ENCODE measurements around the gene PRCD.
A peak's percentile ranks its signal among the peaks of the same experiment; 100 is the strongest.
"Not testable (repeated sequence)": the region's sequence is repeated elsewhere in the genome, so short reads cannot be mapped to it uniquely, and the experiment has no call there.

Gene PRCD

DNA sequence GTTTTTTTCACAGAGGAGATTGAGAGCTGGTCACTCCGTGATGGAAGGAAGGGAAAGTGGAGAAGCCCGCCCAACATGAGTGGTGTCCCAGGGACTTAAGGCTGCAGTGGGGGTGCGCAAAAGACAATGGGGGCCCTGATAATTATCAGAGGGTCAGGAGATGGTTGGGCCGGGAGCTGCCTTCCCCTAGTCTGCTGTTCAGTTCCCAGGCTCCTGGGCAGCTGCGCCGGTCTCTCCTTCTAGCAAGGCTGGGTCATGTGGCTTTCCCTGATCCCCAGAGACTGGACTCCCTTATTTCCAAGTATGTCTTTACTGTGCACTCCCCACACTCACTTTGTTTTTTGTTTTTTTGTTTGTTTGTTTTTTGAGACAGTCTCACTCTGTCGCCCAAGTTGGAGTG is 18.6 kb upstream of the PRCD start:
- TF ChIP-seq, protein P1, sequence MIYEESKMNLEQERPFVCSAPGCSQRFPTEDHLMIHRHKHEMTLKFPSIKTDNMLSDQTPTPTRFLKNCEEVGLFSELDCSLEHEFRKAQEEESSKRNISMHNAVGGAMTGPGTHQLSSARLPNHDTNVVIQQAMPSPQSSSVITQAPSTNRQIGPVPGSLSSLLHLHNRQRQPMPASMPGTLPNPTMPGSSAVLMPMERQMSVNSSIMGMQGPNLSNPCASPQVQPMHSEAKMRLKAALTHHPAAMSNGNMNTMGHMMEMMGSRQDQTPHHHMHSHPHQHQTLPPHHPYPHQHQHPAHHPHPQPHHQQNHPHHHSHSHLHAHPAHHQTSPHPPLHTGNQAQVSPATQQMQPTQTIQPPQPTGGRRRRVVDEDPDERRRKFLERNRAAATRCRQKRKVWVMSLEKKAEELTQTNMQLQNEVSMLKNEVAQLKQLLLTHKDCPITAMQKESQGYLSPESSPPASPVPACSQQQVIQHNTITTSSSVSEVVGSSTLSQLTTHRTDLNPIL (CRISPR knock-in tag; IDR thresholded peaks at IDR 0.05; ENCODE audit: low read depth), result no peak
- TF ChIP-seq ZFP3 (CRISPR knock-in tag; IDR thresholded peaks at IDR 0.05) (no peak), GLIS3 (CRISPR knock-in tag; IDR thresholded peaks at IDR 0.05) (no peak), ZNF8 (CRISPR knock-in tag; IDR thresholded peaks at IDR 0.05) (no peak), ZNF565 (CRISPR knock-in tag; conservative IDR thresholded peaks at IDR 0.05; ENCODE audit: low read depth) (no peak), ZNF70 (CRISPR knock-in tag; IDR thresholded peaks at IDR 0.05) (no peak), TOX (CRISPR knock-in tag; IDR thresholded peaks at IDR 0.05; ENCODE audit: borderline replicate concordance) (no peak), ZFP30 (CRISPR knock-in tag; IDR thresholded peaks at IDR 0.05) (no peak), PPARA (CRISPR knock-in tag; IDR thresholded peaks at IDR 0.05; ENCODE audit: borderline replicate concordance) (no peak), SNAI2 (CRISPR knock-in tag; IDR thresholded peaks at IDR 0.05) (no peak)
- TF ChIP-seq, protein P2, sequence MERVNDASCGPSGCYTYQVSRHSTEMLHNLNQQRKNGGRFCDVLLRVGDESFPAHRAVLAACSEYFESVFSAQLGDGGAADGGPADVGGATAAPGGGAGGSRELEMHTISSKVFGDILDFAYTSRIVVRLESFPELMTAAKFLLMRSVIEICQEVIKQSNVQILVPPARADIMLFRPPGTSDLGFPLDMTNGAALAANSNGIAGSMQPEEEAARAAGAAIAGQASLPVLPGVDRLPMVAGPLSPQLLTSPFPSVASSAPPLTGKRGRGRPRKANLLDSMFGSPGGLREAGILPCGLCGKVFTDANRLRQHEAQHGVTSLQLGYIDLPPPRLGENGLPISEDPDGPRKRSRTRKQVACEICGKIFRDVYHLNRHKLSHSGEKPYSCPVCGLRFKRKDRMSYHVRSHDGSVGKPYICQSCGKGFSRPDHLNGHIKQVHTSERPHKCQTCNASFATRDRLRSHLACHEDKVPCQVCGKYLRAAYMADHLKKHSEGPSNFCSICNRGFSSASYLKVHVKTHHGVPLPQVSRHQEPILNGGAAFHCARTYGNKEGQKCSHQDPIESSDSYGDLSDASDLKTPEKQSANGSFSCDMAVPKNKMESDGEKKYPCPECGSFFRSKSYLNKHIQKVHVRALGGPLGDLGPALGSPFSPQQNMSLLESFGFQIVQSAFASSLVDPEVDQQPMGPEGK (CRISPR knock-in tag; IDR thresholded peaks at IDR 0.05; ENCODE audit: borderline replicate concordance), result no peak
- no peak for ATAC-seq

DNA sequence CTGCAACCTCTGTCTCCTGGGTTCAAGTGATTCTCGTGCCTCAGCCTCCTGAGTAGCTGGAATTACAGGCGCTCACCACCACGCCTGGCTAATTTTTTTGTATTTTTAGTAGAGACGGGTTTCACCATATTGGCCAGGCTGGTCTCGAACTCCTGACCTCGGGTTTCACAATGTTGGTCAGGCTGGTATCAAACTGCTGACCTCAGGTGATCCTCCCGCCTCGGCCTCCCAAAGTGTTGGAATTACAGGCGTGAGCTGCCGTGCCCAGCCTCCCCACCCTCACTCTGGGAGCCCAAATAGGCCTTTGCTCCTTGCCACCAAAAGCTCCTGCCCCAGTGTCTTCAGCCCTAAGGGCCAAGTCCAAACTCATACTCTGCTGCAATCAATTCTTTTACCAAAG is 18.2 kb upstream of the PRCD start:
- ATAC-seq, result not testable (repeated sequence)

DNA sequence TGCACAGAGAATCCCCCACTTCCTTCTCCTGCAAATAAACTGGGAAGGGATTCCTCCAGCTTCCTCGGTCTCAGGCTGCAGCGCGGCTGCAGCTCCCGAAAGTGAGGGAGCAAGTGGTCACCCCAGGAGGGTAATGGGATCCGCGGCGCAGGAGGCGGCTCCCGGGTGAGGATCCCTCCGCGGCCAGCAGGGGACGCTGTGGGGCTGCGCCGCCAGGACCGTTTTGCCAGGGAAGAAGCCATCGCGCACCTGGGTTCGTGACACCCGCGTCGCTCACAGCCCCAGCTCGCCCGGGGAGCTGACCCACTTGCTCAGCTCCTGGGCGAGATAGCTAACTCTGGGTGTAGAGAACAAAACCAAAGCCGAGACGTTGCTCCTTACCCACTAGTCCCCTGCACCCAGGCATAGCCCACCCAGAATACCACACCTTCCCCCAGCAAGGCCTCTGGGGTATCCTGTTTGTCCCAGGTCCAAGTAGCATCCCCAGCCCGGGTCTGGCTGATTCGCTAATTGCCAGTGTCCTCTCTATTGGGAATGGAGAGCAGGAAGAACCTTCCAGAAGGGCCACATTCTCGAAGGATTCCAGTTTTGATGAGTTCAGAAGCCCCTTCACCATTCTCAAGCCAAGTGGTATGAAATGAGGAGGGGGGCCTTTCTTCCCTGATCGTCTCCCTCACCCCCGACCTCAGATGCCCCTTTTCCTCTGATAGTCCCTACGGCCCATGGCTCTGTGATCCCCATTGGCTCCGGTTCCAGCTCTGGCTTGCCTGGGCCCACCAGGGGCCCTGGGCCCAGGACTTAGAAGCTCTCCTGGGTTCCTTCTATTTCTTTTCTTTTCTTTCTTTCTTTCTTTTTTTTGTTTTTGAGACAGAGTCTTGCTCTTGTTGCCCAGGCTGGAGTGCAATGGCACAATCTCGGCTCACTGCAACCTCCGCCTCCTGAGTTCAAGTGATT is 16.5 kb upstream of the PRCD start:
- TF ChIP-seq ZFP30 (CRISPR knock-in tag; IDR thresholded peaks at IDR 0.05) (peak; percentile 37; the same call in 1 of the 2 replicates), ARNTL (CRISPR knock-in tag; IDR thresholded peaks at IDR 0.05; ENCODE audit: borderline replicate concordance, low read depth) (0 out of 2 replicates have a peak, but pooled peaks have one; percentile 8), CSDC2 (CRISPR knock-in tag; IDR thresholded peaks at IDR 0.05) (no peak)
- TF ChIP-seq, protein P3, sequence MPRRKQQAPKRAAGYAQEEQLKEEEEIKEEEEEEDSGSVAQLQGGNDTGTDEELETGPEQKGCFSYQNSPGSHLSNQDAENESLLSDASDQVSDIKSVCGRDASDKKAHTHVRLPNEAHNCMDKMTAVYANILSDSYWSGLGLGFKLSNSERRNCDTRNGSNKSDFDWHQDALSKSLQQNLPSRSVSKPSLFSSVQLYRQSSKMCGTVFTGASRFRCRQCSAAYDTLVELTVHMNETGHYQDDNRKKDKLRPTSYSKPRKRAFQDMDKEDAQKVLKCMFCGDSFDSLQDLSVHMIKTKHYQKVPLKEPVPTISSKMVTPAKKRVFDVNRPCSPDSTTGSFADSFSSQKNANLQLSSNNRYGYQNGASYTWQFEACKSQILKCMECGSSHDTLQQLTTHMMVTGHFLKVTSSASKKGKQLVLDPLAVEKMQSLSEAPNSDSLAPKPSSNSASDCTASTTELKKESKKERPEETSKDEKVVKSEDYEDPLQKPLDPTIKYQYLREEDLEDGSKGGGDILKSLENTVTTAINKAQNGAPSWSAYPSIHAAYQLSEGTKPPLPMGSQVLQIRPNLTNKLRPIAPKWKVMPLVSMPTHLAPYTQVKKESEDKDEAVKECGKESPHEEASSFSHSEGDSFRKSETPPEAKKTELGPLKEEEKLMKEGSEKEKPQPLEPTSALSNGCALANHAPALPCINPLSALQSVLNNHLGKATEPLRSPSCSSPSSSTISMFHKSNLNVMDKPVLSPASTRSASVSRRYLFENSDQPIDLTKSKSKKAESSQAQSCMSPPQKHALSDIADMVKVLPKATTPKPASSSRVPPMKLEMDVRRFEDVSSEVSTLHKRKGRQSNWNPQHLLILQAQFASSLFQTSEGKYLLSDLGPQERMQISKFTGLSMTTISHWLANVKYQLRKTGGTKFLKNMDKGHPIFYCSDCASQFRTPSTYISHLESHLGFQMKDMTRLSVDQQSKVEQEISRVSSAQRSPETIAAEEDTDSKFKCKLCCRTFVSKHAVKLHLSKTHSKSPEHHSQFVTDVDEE (CRISPR knock-in tag; IDR thresholded peaks at IDR 0.05), result 0 out of 2 replicates have a peak, but pooled peaks have one; percentile 61

DNA sequence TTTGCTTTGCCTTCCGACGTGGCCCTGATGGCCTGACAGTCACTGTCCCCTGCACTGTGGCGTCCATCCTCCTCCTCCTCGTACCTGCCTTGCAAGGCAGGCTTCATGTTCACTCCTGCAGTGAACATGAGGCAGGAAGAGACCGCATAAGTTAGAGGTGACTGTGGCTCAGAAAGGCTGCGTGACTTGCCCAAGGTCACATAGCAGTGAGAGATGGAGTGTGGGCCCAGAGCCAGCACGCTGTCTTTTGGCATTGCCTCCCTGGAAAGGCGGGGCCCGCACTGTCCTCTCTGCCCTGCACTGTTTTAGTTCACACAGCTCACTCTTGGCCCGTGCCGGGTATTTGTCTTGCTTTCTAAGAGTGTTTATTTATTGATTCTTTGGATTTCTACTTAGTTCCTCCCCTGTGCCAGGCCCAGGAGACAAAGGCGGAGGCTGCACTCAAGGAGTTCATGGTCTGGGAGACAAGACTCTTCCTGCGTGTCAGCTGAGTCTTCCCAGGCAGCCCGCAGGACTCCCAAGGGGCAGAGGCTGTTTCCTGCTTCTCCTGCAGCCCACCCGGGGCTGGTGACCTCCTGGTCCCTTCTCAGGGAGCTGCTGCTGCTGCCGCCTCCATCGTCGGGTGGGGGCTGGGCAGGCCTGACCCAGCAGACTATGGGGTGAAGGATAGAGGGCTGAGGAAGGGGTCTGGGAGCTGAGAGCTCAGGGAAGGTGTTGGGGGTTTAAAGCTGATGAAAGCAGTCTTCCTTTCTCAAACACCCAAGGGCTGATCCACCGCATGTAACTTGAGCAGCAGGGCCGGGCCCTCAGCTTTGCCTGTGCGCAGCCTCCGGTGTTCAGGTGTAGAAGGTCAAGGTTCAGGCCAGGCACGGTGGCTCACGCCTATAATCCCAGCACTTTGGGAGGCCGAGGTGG is 15.0 kb upstream of the PRCD start:
- no peak; the same call in 2 of the 3 replicates for ATAC-seq
- TF ChIP-seq ESRRG (CRISPR knock-in tag; IDR thresholded peaks at IDR 0.05), result no peak
- TF ChIP-seq BACH2 (CRISPR knock-in tag; IDR thresholded peaks at IDR 0.05; ENCODE audit: borderline replicate concordance), result no peak
- TF ChIP-seq ISL1 (CRISPR knock-in tag; IDR thresholded peaks at IDR 0.05), result no peak
- no peak for TF ChIP-seq SNAI2 (CRISPR knock-in tag; IDR thresholded peaks at IDR 0.05)
- no peak for TF ChIP-seq ZNF8 (CRISPR knock-in tag; IDR thresholded peaks at IDR 0.05)
- no peak for TF ChIP-seq RARB (CRISPR knock-in tag; IDR thresholded peaks at IDR 0.05)
- TF ChIP-seq, protein P1 (CRISPR knock-in tag; IDR thresholded peaks at IDR 0.05; ENCODE audit: low read depth), result no peak

More for the DNA sequence above, 16.5 kb upstream of the PRCD start:
- peak; percentile 89 for ATAC-seq

DNA sequence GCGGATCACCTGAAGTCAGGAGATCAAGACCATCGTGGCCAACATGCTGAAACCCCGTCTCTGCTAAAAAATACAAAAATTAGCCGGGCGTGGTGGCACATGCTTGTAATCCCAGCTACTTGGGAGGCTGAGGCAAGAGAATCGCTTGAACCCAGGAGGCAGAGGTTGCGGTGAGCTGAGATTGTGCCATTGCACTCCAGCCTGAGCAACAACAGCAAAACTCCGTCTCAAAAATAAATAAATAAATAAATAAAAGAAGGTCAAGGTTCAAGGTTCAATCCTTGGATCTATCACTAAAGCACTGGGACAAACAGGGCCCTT is 14.4 kb upstream of the PRCD start:
- not testable (repeated sequence) for ATAC-seq

DNA sequence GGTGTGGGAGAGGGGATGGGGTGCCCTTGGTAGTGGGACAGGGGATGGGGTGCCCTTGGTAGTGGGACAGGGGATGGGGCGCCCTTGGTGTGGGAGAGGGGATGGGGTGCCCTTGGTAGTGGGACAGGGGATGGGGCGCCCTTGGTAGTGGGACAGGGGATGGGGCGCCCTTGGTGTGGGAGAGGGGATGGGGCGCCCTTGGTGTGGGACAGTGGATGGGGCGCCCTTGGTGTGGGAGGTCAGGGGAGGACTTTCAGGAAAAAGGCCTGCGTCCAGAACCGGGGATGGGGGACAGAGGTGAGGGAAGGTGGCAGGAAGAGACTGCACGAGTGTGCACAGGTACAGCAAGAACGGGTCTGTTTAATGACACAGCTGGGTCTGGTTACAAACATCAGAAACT is 12.8 kb upstream of the PRCD start:
- not testable (repeated sequence) for ATAC-seq
